Left ventricle myocardium inferior (tissue), 1 donor: Measurements from ENCODE around the gene ATP11C. TPM values are rescaled to one million over a fixed set of nuclear protein-coding genes. Genes with fewer than 3 reads are reported as not detected.

ENCODE experiments used
- DNase-seq: peaks from one replicate; pipeline ENCODE4 v3.0.0-alpha.2; 2020
- H3K27ac ChIP-seq: fragments of 200-600 bp; replicated peaks from 2 replicates; pipeline ENCODE4 v1.8.0; 2021
- H3K27me3 ChIP-seq: fragments of 200-600 bp; 2 replicates; pipeline ENCODE4 v1.8.0; 2021; ENCODE audit warnings: low read depth
- H3K36me3 ChIP-seq: fragments of 200-600 bp; 2 replicates; pipeline ENCODE4 v1.8.0; 2021
- H3K4me1 ChIP-seq: fragments of 200-600 bp; 2 replicates; pipeline ENCODE4 v1.8.0; 2021
- H3K4me3 ChIP-seq: fragments of 200-600 bp; 2 replicates; pipeline ENCODE4 v1.8.0; 2021; ENCODE audit warnings: mild to moderate bottlenecking, moderate library complexity
- H3K9me3 ChIP-seq: fragments of 200-600 bp; replicated peaks from 2 replicates; pipeline ENCODE4 v1.8.0; 2021
- CTCF ChIP-seq: fragments of 200-600 bp; IDR thresholded peaks from 2 replicates; pipeline ENCODE4 v1.8.0; 2021; ENCODE audit warnings: antibody characterized with exemption, mild to moderate bottlenecking, borderline replicate concordance
- intact Hi-C: fragments of 100-400 bp; cut with micrococcal nuclease; formaldehyde crosslinking; loops from one replicate; pipeline ENCODE4 v1.11.0; 2022
- total RNA-seq: library from RNA; stranded (reverse); fragmentation: NEBNext Ultra II Directional; extraction: Animal tissue kit (Norgen Biotek cat#: 25700); gene quantifications from one replicate; pipeline ENCODE4 v1.2.1, GENCODE V29; 2021
- donor health status: DM: no; HTN: yes; CAD: no; lungs with severe emphysema.

ATP11C gene
- total RNA-seq, 1 donor from 2014 or later: 3.7 TPM

- no peak for TF ChIP-seq CTCF
- no peak for DNase-seq
These were observed 12.5 kb downstream of the ATP11C start for GRCh38 chrX:139920316-139920715.

GRCh38 chrX:139914421-139914820, 18.4 kb downstream of the ATP11C start:
- H3K36me3 ChIP-seq: no peaks in the 10 kb centered on the region
- H3K27ac ChIP-seq: no peak overlapping the region
- no peaks in the 10 kb centered on the region for H3K9me3 ChIP-seq
- no peak for TF ChIP-seq CTCF
- intact Hi-C loops: no loop called here
- no peak overlapping the region for H3K4me3 ChIP-seq
- DNase-seq: no peak
- H3K4me1 ChIP-seq: no peaks in the 10 kb centered on the region
- H3K27me3 ChIP-seq: no peaks in the 10 kb centered on the region

More at GRCh38 chrX:139920316-139920715, 12.5 kb downstream of the ATP11C start:
- Histone ChIP-seq H3K4me1 (no peaks in the 10 kb centered on the region), H3K27me3 (no peaks in the 10 kb centered on the region), H3K4me3 (no peak overlapping the region), H3K36me3 (no peaks in the 10 kb centered on the region), H3K9me3 (no peaks in the 10 kb centered on the region), H3K27ac (no peak overlapping the region)
- intact Hi-C loops: no loop called here

GRCh38 chrX:139909712-139910111, 23.1 kb downstream of the ATP11C start:
- intact Hi-C loops: no loop called here

GRCh38 chrX:139907078-139907477, 25.8 kb downstream of the ATP11C start:
- Histone ChIP-seq H3K27ac (no peak overlapping the region), H3K9me3 (no peaks in the 10 kb centered on the region), H3K36me3 (no peaks in the 10 kb centered on the region), H3K4me1 (no peaks in the 10 kb centered on the region), H3K4me3 (no peak overlapping the region), H3K27me3 (no peaks in the 10 kb centered on the region)
- no peak for DNase-seq
- intact Hi-C loops: no loop called here
- no peak for TF ChIP-seq CTCF

More at GRCh38 chrX:139909712-139910111, 23.1 kb downstream of the ATP11C start:
- Histone ChIP-seq H3K4me3 (no peak overlapping the region), H3K27ac (no peak overlapping the region), H3K9me3 (no peaks in the 10 kb centered on the region), H3K36me3 (no peaks in the 10 kb centered on the region), H3K27me3 (no peaks in the 10 kb centered on the region), H3K4me1 (no peaks in the 10 kb centered on the region)
- DNase-seq: no peak
- no peak for TF ChIP-seq CTCF

- H3K36me3 ChIP-seq: no peaks in the 10 kb centered on the region
- no peak for TF ChIP-seq CTCF
- H3K27me3 ChIP-seq: no peaks in the 10 kb centered on the region
- no peaks in the 10 kb centered on the region for H3K4me1 ChIP-seq
- no peak for DNase-seq
- H3K27ac ChIP-seq: no peak overlapping the region
- H3K9me3 ChIP-seq: no peaks in the 10 kb centered on the region
- intact Hi-C loops: no loop called here
- H3K4me3 ChIP-seq: no peak overlapping the region
These were observed 27.1 kb downstream of the ATP11C start for GRCh38 chrX:139905743-139906142.

GRCh38 chrX:139905051-139905450, 27.8 kb downstream of the ATP11C start:
- Histone ChIP-seq H3K27me3 (no peaks in the 10 kb centered on the region), H3K27ac (no peak overlapping the region), H3K9me3 (no peaks in the 10 kb centered on the region), H3K4me3 (no peak overlapping the region), H3K4me1 (no peaks in the 10 kb centered on the region), H3K36me3 (no peaks in the 10 kb centered on the region)
- TF ChIP-seq CTCF: no peak
- no peak for DNase-seq
- intact Hi-C loops: no loop called here
